Amniotic stem cell (primary cell): ENCODE measurements around the gene CCDC171.
A peak's percentile ranks its signal among the peaks of the same experiment; 100 is the strongest.

ENCODE experiments used
- DNase-seq: peaks from one replicate; lab custom pipeline; 2025; lab: John Stamatoyannopoulos, UW

CCDC171 gene

DNA sequence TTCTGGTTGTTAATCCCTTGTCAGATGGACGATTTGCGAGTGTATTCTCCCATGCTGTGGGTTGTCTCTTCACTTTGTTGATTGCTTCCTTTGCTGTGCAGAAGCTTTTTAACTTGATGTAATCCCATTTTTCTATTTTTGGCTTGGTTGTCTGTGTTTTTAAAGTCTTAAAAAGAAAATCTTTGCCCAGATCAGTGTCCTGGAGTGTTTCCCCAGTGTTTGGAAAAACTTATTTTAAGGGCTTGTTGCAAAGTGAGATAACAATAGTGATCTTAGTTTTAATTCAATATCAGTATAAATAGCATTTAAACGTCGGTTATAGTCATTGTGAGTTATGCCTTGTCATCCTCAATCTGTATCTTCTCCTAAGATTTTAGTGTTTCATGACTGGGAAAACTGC lies 329.5 kb downstream of the CCDC171 start:
- no peak for DNase-seq

DNA sequence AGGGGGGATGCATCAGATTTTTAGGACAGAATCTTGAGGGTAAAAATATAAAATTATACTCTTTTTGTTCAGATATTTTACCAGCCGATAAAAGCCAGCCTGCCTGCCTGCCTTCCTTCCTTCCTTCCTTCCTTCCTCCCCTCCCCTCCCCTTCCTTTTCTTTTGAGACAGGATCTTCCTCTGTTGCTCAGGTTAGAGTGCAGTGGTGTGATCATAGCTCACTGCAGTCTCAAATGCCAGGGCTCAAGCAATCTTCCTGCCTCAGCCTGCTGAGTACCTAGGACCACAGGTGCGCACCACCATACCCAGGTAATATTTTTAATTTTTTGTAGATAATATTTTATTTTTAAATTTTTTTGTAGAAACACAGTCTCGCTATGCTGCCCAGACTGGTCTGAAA lies 330.0 kb downstream of the CCDC171 start:
- no peak for DNase-seq

DNA sequence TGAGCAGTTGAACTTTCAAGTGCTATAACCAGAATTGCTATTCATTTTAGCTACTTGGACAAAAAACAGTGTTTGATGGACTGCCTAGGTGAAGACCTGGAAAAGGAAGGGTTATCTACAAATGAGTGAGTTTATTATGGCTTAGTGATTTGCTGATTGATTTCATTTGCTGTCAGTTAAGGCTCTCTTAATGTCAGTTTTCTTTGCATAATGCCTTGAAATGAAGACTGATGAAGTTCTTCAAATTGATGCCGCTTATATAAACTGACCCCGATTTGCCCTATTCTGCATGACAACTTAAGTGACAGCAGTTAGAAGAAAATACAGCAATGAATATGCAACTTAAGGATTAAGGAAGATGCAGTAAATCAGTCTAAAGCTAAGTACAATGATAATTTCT lies 332.6 kb downstream of the CCDC171 start:
- no peak for DNase-seq

DNA sequence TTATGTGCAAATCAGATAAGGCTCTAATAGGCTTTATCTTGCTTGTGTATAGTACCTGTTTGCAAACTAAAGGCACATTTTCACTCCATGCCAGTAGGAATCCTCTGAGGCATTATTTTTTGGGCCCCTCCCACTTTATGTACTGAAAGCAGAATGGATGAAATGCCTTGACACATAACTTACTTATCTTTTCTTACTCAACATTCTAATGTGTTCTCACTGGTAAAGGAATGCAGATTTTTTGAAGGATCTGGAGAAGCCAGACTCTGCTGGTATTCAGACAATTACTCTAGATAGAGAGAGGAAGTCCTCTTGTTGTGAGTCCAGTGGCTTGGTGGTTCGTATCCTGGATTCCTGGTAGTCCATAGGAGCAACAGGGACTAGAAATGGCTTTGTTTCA lies 336.7 kb downstream of the CCDC171 start:
- peak; percentile 41 for DNase-seq

DNA sequence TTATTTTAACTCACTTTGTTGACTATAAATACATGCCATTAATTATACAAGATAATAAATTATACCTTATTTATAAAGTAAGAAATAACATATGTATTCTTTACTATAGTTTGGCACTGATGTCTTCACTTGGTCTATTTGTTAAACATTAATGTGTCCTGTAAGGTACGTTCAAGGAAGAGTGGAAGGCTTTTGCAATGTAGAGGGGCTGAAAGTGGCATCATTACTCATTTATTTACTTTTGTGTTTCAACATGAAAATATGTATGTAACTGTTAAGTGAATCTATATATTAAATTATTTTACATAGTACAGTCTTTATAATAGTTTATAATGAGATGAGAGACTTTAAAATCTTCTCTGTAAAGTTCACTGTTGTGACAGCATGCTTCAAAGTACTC lies 348.7 kb downstream of the CCDC171 start:
- no peak for DNase-seq

DNA sequence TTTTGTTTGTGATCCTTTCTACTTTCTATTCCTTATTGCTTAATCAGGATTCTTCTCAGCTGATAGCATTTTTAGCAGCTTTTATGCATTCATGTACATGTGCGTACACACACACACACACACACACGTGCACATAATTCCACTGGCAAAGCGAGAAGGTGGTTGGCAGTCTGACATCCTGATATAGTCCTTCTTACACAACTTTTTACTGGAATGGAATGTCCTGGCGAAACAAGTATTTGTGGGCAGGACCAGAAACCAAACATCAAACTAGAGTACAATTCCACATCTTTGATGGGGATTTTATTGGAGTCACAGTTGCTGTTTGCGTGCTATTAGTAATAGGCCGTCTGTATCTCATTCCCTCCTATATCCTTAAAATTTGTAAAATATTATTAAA lies 356.5 kb downstream of the CCDC171 start:
- DNase-seq = no peak

DNA sequence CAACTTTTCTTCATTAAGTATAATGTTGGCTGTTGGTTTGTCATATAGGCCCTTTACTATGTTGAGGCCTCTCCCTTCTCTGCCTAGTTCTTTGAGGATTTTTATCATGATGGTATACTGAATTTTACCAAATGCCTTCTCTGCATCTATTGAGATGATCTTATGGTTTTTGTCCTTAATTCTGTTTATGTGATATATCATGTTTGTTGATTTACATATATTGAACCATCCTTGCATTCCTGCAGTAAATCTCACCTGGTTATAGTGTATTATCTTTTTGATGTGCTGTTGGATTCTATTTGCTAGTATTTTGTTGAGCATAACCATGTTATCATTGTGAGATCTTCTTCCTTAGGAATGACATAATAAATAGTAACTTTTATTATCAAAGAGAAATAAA lies 362.9 kb downstream of the CCDC171 start:
- no peak for DNase-seq

DNA sequence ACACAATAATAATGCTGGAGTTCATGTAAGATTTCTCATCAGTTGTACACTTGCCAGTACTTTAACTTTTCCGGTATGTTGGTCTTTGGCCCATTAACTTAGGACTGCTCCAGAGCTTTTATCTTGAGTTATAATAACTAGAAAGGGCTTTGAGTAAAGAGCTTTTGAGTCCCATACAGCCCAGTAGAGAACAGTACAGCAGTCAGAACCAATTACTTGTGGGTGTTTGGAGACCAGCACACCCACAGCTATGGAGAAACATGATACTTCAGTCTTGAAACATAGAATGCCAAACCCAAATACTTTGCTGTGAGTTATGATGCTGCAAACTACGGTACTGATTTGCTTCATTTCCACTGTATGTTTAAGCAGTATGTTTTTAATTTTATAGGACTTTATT lies 374.3 kb downstream of the CCDC171 start:
- no peak for DNase-seq

DNA sequence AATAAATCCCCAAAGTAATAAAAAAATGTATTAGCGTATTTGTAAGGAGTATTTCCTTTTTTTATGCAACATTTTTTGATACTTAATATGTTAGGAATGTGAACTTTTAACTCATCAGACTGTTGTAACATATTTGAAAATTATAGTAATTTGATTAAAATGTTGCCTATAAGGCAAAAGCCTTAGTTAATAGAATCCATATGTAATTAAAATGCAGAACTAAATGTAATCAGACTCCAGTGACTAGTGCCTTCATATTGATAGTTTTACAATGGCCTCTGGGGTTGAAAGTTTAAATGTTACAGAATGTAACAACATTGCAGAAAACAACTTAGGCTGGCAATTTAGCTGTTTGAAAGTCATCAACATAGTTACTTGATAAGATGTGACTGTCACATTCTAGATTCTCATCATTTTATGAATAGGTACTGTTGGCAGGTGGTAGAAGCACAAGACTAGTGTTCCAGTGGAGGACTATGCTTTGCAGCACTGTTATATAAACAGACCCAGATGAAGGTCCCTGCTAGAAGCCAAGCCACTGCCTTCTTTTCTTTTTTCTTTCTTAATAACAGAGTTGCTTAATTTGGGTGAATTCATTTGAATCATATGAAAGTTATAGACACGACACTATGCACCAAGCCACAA lies 382.9 kb downstream of the CCDC171 start:
- no peak for DNase-seq

DNA sequence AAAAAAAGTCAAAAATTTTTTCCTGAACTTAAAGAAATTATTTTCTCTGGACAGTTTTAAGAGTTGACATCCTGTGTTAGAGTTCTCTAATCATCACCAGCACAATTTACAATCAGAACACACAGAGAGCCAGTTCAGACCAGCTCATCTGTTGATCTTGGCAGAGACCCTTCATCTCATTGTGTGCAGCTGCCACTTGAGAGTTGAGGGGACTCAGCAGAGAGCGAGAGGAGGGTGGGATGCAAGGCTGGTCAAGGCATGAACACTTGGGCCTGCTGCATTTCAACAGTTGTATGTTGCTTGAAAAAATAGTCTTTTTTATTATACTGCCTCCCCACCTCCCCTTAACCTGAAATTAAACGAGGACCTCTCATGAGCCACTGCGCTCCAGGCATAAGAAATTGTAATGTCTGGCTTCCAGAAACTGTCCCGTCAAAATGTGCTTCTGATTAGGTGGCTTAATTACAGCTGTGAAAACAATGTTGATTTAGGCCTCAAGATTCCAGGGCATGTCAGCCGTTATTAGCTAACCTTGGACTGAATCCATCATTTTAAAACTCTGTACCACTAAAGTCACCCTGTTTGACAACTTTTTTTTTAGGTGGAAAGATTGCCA lies 383.6 kb downstream of the CCDC171 start:
- no peak for DNase-seq

DNA sequence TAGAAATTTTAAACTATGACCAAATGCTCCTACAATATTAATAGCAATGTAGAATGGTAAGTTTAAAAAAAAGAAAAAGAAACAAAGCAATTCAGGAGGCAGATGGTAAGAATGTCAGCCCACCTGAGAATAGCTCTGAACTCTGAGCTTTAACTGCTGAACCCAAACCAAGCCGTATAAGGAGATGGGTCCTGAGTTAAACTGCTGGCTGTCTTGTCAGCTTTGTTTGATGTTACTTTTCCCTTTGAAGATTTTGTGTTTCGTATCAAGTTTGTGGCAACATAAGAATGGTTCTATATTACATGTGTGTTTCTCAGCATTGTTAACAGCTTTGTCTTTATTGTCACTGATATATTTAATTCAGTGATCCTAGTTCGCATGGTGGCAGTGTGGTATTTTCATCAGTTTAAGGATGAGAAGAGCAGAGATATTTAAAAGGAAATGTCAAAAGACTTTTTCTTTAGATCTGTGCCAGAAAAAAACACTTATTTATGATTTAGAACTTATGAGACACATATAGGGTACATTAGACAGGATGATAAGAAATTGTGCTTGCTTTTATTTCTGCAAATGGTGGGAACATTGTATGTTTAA lies 390.1 kb downstream of the CCDC171 start:
- no peak for DNase-seq

DNA sequence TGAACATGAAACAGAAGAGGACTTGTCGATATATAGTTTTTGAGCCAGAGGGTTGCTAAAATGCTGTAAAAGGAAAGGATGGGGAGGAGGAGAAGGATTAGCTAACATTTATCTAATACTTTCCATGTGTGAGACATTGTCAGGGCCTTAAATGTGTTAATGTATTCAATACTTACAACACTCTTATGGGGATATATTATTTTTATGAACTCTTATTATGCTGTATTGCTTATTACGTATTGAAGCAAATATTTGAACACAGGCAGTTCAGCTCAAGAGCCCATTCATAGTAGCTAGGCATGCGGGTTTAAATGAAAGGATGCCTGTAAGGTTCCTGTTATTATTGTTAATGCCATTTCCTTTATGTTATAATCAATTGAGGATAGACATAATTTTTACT lies 391.5 kb downstream of the CCDC171 start:
- DNase-seq = no peak

DNA sequence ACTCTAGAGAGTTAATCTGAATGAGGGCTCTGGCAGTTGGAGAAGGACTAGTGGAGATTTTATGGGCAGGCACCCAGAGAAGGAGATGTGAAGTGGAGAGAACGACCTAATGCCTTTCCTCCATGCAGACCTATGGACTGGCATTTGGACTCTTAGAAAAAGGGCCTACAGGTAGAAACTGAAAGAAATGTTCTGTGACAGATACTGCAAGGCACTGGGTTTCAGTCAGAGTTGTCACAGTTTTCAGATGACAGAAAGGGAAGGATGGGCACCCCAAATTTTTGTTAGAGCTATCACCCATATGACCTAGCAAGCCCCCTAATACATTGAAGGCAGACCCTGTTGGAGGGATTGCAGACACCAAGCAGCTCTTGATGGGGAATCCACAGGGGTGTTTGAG lies 406.8 kb downstream of the CCDC171 start:
- no peak for DNase-seq

DNA sequence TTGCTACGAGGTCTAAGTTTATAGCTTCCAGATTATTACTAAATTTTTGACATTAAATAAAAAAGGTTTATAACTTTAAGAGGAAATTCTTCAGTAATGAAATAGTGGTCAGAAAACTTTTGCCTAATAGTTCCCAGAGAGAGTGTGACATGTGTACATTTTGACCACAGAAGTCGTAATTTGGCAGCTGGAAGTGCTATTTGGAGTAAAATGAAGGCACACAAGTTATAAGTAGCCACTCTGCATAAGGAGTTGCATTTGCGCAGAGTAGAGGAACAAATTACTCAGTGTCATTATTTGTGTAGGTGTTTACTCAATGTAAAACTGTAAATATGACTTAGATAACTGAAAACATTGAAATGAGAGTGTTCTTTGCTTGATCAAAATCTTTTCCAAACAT lies 408.4 kb downstream of the CCDC171 start:
- DNase-seq = no peak

DNA sequence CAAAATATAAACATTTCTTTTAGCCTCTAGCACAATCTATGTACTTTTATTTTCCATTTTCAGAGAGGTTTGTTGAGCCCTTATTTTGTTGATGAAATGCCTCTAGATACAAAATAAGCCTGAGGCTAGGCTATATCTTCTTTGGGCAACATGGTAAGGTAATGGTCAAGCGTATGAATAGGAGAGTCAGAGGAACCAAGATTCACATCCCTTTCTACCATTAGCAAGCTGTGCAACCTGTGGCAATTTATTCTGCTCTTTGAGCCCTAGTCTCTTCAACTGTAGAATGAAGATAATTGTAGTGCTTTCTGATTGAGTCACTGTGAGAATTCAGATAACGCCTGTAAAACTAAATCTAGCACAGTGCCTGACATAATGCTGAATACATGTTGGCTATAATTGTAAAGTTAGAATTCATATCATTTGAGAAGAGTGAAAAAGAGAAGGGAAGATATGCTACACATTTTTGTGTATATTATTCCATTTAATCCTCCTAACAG lies 412.5 kb downstream of the CCDC171 start:
- no peak for DNase-seq

DNA sequence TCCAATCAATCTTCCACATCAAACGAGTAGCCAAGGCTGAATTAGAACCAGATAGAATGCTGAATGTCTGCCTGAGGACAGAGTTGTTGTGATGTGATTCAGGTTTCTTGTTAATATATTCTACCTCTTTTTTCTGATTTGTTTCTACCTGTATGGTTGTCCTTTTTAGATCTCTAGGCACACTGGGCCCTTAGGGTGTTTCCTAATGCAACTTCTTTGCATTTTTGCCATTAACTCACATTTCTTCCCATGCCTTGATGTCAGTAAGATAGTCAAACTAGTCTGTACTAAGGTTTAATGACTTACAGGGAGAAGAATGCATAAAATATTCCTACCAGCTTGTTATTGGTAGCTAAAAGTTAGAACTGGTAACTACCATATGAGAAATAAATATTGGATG lies 413.6 kb downstream of the CCDC171 start:
- no peak for DNase-seq

DNA sequence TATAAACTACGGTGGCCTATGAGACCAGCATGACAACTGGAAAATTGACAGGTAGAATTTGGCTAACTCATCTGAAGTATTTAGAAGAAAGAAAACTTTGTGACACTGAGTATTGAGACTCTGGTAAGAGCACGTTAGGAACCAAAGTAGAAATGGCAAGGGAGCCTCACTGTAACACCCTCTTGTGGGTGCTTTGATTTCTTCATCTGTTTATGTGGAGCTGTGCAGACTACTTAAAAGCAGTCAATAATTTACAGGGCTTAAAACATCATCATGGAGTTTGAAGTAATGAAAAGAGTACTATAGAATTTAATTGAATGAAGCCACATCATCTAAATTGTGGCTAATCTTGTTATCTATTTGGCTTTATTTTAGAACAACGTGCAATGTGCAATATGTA lies 414.2 kb downstream of the CCDC171 start:
- no peak for DNase-seq

DNA sequence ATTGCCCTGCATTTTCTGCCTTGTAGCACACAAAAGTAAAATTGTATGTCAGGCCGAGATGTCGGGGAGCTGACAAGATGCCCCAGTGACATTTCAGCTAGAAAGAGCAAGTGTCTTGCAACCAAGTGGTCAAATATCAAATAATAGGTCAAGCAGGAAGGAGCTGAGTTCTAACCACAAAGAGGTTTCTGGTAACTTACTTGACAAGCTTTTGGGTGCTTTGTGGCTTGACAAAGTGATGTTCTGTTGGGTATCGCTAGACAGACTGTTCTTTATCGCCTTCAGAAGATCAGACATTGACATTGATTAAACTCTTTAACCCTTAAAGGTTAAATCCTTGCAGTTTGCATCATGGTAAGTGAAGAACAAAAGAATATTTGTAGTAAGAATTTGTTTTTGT lies 419.9 kb downstream of the CCDC171 start:
- DNase-seq = no peak

DNA sequence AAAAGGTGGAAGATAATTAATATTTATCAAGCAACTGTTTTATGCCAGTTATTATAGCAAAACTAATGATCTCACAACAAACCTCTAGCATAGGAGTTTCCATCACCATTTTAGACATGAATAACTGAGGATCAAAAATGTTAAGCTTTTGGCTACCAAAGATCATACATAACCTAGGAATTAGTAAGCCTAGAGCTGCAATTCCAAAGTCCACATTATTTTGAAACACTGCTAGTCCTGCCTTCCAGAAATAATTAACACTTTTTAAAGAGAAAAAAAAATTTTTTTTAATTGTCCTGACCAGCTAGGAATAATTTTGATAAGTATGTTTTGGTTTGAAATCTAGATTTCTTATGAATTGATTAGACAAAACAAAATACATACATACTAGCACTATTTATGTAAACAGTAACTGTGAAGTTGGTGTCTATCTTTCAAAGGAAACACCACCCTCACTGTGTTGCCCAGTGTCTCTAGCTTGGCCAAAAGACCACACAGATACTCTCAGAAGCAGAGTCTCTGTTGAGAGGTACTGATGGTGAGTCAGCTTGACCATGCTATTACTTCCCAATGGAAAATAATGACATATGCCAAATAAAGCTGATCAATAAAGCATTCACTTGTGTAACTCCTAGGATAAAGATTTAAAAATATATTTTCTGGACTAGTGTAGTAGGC lies 422.4 kb downstream of the CCDC171 start:
- DNase-seq = no peak

DNA sequence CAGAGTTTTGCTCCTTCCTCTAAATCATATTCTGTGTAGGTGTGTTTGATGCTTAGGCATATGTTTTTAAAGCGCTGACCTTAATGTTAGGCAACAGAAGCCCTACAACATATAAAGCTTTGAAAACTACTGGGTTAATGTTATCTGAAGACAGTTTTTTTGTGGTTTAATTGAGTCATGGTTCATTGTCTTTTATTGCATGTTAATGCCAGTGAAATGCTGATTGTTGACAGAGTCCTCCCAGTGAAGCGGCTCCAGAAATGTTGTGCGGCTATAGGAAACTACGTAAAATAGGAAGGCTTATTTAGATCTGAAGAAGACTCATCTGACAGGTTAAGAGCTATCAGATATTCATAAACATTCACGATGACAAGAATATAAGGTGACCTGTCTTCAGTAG lies 424.6 kb downstream of the CCDC171 start:
- no peak for DNase-seq

DNA sequence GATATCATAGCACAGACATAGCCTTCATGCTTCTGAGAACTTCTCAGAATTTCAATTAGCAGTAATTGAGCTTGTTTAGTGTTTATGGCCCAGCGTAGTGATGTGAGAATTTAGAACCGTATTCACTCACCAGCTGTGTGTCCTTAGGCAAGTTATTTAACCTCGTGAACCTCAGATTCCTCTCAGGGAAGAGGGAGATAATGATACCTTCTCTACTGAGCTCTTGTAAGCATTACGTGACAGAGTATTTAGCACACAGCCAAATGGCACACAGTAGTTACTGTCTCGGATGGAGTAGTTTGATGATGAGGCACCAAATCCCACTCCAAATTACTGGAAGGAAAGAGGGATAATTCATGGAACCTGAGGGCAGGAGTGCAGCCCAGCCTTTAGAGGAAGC lies 429.3 kb downstream of the CCDC171 start:
- DNase-seq = no peak

DNA sequence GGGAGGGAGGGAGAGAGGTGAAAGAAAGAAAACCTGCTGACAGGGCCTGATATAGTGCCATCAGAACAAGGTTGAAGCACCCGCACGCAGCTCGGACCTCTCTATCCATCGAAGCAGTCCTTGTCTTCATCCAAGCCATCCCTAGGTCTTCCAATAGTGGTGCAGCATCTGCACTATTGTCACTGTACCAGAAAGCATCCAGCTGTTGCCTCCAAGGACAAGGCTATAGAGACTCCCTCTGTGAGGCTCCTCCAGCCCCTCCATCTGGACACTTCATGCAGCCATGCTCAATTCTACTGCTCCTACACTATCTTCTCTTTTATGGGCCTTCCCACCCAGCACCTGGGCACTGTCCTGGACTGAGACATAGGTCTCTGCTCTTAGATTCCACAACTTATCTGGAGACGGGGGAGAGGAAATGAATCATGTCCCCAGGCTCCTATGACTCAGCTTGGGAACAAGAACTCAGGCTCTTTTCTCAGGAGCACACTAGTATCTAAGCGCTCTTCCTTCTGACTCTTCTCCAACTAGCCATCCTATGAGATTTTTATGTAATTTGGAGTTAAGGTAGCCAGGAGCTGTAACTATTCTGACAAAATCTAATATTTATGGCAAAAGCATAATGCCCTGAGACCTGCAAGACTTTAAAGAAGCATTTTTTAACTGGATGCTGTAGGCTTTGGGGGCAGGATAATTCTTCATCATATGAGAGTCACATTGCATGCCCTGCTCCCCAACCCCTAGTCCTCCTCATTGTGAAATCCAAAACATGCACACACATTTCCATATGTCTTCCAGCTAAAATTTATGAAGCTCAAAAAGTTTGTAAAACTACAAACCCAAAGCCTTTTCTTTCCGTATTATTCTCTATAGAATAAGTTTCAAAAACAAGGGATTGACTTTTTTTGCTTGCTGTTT lies 446.8 kb downstream of the CCDC171 start:
- DNase-seq = peak; percentile 59
